CD8-positive, alpha-beta memory T cell (primary cell): Measurements from ENCODE around the gene ZFP92. TPM values are rescaled to one million over a fixed set of nuclear protein-coding genes. Genes with fewer than 3 reads are reported as not detected.

ENCODE experiments used
- CTCF ChIA-PET: fragments of 350-600 bp; sonication (Branson Sonifier 250); formaldehyde crosslinking; loops from one replicate; lab custom pipeline; 2021; ENCODE audit warnings: antibody characterized with exemption; lab: Charles Lee
- POLR2A ChIA-PET: fragments of 350-600 bp; sonication (Branson Sonifier 250); formaldehyde crosslinking; loops from one replicate; lab custom pipeline; 2021; ENCODE audit warnings: antibody characterized with exemption; lab: Charles Lee
- DNase-seq, 5 donors: peaks; one replicate each; pipeline versions ENCODE4 v3.0.0 to v3.0.0-alpha.2; 2020 to 2022; ENCODE audit warnings: mixed read lengths in 1 of 5
- H3K27ac ChIP-seq: one replicate; pipeline ENCODE4 v1.7.0; 2013; ENCODE audit warnings: low read depth, mild to moderate bottlenecking, low read length, moderate library complexity
- H3K27me3 ChIP-seq: 2 replicates; pipeline ENCODE4 v1.7.0; 2013; ENCODE audit warnings: low read length, mild to moderate bottlenecking; ENCODE audit not compliant: insufficient read depth, poor library complexity, severe bottlenecking
- H3K36me3 ChIP-seq: 2 replicates; pipeline ENCODE4 v1.7.0; 2013; ENCODE audit warnings: mild to moderate bottlenecking, low read length, moderate library complexity; ENCODE audit not compliant: insufficient read depth
- H3K4me1 ChIP-seq: 2 replicates; pipeline ENCODE4 v1.7.0; 2013; ENCODE audit warnings: mild to moderate bottlenecking, low read length, moderate library complexity; ENCODE audit not compliant: insufficient read depth
- H3K4me3 ChIP-seq: 2 replicates; pipeline ENCODE4 v1.7.0; 2013; ENCODE audit warnings: mild to moderate bottlenecking, low read length
- H3K9me3 ChIP-seq: 2 replicates; pipeline ENCODE4 v1.7.0; 2013; ENCODE audit warnings: mild to moderate bottlenecking, low read length
- H3K27ac Mint-ChIP-seq, 8 donors: one replicate each; pipeline ENCODE4 v1.8.0; 2020 to 2021; ENCODE audit warnings: mixed read lengths in 8 of 8, mild to moderate bottlenecking in 6 of 8, inconsistent platforms in 3 of 8, moderate library complexity in 3 of 8
- H3K27me3 Mint-ChIP-seq, 2 donors: one replicate each; pipeline ENCODE4 v1.8.0; 2020 to 2021; ENCODE audit warnings: mixed read lengths in 2 of 2, mild to moderate bottlenecking in 1 of 2, moderate library complexity in 1 of 2
- H3K36me3 Mint-ChIP-seq, 3 donors: one replicate each; pipeline ENCODE4 v1.8.0; 2020 to 2021; ENCODE audit warnings: mixed read lengths in 3 of 3, inconsistent platforms in 1 of 3, mild to moderate bottlenecking in 1 of 3
- H3K4me1 Mint-ChIP-seq, 3 donors: one replicate each; pipeline ENCODE4 v1.8.0; 2020 to 2021; ENCODE audit warnings: mixed read lengths in 3 of 3, inconsistent platforms in 1 of 3, mild to moderate bottlenecking in 1 of 3
- H3K4me3 Mint-ChIP-seq, 7 donors: one replicate each; pipeline ENCODE4 v1.8.0; 2020 to 2021; ENCODE audit warnings: mixed read lengths in 7 of 7, mild to moderate bottlenecking in 6 of 7, moderate library complexity in 4 of 7, inconsistent platforms in 2 of 7
- H3K9me3 Mint-ChIP-seq, 5 donors: one replicate each; pipeline ENCODE4 v1.8.0; 2020 to 2022; ENCODE audit warnings: mixed read lengths in 5 of 5, mild to moderate bottlenecking in 3 of 5, moderate library complexity in 2 of 5, inconsistent platforms in 1 of 5
- polyA plus RNA-seq: library from polyadenylated mRNA; unstranded; fragments of 300-500 nt; fragmentation: Illumina TruSeq; gene quantifications from one replicate; pipeline ENCODE4 v1.2.3, GENCODE V29; 2021
- total RNA-seq, 2 experiments: library from RNA; stranded (reverse); gene quantifications; one replicate each; pipeline ENCODE4 v1.2.3, GENCODE V29; 2021

ZFP92 gene
- total and polyA plus RNA-seq, 3 experiments from 2014 or later: 0.41 to 1.9 (median 1.7) TPM

DNA sequence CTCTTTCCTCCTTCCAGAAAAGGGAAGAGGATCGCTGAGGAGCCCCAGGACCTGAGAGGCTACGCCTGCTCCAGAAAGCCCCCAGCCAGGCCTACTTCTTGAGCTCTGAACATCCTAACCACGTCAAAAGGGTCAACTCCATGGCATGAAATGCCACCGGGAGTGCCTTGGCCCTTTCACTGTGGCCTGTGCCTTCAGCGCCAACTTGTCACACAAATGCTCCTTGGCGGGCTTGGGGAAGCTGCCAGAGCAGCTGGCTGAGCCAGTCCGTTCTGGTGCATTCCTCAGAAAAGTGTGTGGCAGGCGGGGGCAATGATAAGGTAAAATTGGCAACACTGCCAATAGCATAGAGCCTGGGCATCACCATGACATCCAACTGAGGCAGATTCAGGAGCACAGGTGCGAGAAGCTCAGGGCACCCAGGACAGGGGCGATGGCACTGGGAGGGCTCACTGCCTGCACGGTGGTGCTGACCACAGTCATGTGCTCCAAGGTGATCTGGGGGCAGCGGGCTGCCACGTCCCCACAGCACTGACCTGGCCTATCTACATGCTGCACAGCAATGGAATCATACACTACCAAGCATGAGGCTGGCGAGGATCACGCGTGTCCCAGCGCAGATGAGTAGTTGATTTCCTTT, 46.7 kb downstream of the ZFP92 start:
- ChIA-PET POLR2A (no interaction called here), CTCF (interaction anchor here (1.0 kb wide), 1 partner anchor 49 kb away, joined by 3 read pairs; no protein-coding TSS in a partner anchor)
- Histone ChIP-seq H3K4me1 (no peaks in the 10 kb centered on the region), H3K27ac (no peak overlapping the region), H3K27me3 (no peaks in the 10 kb centered on the region), H3K4me3 (no peak overlapping the region), H3K9me3 (no peaks in the 10 kb centered on the region), H3K36me3 (no peaks in the 10 kb centered on the region)
- no peak overlapping the region for H3K4me3 Mint-ChIP-seq
- peaks cover 0 to 1% of the 10 kb centered on the region in 2 donors for H3K27me3 Mint-ChIP-seq
- H3K4me1 Mint-ChIP-seq: peaks cover 0 to 4% (median 0%) of the 10 kb centered on the region in 3 donors
- H3K9me3 Mint-ChIP-seq: no peaks in the 10 kb centered on the region
- H3K36me3 Mint-ChIP-seq: peaks cover 0 to 56% (median 3%) of the 10 kb centered on the region in 3 donors
- no peak for DNase-seq
- H3K27ac Mint-ChIP-seq: no peak overlapping the region

DNA sequence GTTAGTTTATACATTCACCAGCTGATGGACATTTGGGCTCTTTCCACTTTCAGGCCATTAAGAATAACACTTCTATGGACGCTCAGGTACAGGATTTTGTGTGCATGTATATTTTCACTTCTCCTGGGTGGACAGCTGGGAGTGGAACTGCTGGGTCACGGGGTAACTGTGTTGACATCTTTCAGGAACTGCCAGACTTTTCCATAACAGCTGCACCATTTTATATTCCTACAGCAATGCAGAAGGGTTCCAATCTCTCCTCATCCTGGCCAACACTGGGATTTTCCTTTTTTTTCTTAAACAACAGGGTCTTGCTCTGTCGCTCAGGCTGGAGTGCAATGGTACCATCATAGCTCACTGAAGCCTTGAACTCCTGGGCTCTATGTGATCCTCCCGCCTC, 47.2 kb downstream of the ZFP92 start:
- Histone ChIP-seq H3K36me3 (no peaks in the 10 kb centered on the region), H3K4me1 (no peaks in the 10 kb centered on the region), H3K4me3 (no peak overlapping the region), H3K9me3 (no peaks in the 10 kb centered on the region), H3K27me3 (no peaks in the 10 kb centered on the region), H3K27ac (no peak overlapping the region)
- Mint-ChIP-seq H3K4me3 (no peak overlapping the region), H3K9me3 (no peaks in the 10 kb centered on the region), H3K27me3 (peaks cover 0 to 1% of the 10 kb centered on the region in 2 donors), H3K36me3 (peaks cover 0 to 57% (median 3%) of the 10 kb centered on the region in 3 donors), H3K27ac (no peak overlapping the region), H3K4me1 (peaks cover 0 to 4% (median 0%) of the 10 kb centered on the region in 3 donors)
- CTCF ChIA-PET: interaction anchor here (1.0 kb wide), 1 partner anchor 49 kb away, joined by 3 read pairs; no protein-coding TSS in a partner anchor
- DNase-seq: no peak
- POLR2A ChIA-PET: no interaction called here

DNA sequence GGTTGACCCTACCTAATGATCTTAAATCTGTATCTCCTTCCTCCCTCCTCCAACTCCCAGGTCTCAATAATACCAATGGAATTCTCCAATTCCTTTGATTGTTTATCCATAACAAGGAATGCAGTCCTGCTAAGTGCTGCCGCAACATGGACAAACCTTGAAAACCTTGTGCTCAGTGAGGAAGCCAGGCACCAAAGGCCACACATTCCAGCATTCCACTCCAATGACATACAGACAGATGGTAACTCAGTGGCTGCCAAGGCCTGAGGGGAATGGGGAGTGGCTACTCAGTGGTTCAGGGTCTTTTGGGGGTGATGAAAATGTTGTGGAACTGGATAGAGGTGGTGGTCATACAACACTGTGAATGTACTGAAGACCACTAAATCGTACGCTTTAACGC, 48.7 kb downstream of the ZFP92 start:
- H3K36me3 ChIP-seq: no peaks in the 10 kb centered on the region
- H3K4me1 Mint-ChIP-seq: peaks cover 0 to 4% (median 0%) of the 10 kb centered on the region in 3 donors
- DNase-seq: no peak
- H3K4me3 ChIP-seq: no peak overlapping the region
- no peaks in the 10 kb centered on the region for H3K9me3 Mint-ChIP-seq
- H3K27me3 ChIP-seq: no peaks in the 10 kb centered on the region
- ChIA-PET CTCF (interaction anchor here (2.5 kb wide), 1 partner anchor 46 kb away, joined by 16 read pairs; no protein-coding TSS in a partner anchor), POLR2A (no interaction called here)
- H3K4me1 ChIP-seq: no peaks in the 10 kb centered on the region
- H3K9me3 ChIP-seq: no peaks in the 10 kb centered on the region
- H3K27ac Mint-ChIP-seq: peak overlapping the region in 2 of 8 donors; percentile 12 to 75
- no peak overlapping the region for H3K27ac ChIP-seq
- H3K4me3 Mint-ChIP-seq: no peak overlapping the region
- H3K27me3 Mint-ChIP-seq: peaks cover 0 to 3% of the 10 kb centered on the region in 2 donors
- peaks cover 0 to 64% (median 3%) of the 10 kb centered on the region in 3 donors for H3K36me3 Mint-ChIP-seq

DNA sequence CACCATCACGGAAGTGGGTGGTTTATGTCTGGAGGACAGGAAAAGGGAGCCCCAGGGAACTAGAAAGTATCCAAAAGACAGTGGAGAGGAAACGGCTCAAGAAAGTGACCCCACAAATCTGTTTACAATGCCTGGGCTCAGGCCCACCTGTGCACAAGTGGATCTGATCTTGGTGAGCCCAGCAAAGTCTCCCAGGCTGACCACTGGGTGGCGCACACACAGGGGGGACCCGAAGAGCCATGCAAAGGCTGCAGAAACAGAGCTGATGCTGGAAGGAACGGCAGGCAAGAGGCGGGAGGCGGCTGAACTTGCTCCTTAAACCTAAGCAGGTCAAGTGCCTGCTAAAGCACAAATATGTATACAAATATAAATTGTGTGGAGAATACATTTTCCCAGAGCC, 49.6 kb downstream of the ZFP92 start:
- H3K9me3 ChIP-seq: no peaks in the 10 kb centered on the region
- H3K9me3 Mint-ChIP-seq: no peaks in the 10 kb centered on the region
- DNase-seq: peak; percentile 6 to 57 (median 25)
- H3K27me3 ChIP-seq: no peaks in the 10 kb centered on the region
- no peak overlapping the region for H3K4me3 ChIP-seq
- H3K4me1 Mint-ChIP-seq: peaks cover 0 to 4% (median 0%) of the 10 kb centered on the region in 3 donors
- peaks cover 0 to 60% (median 3%) of the 10 kb centered on the region in 3 donors for H3K36me3 Mint-ChIP-seq
- H3K4me3 Mint-ChIP-seq: no peak overlapping the region
- ChIA-PET POLR2A (no interaction called here), CTCF (interaction anchor here (1.1 to 2.5 kb wide), 2 partner anchors 9 to 46 kb away, joined by 3 to 16 read pairs; no protein-coding TSS in a partner anchor)
- no peaks in the 10 kb centered on the region for H3K36me3 ChIP-seq
- no peak overlapping the region for H3K27ac ChIP-seq
- no peaks in the 10 kb centered on the region for H3K4me1 ChIP-seq
- H3K27me3 Mint-ChIP-seq: peaks cover 0 to 3% of the 10 kb centered on the region in 2 donors
- H3K27ac Mint-ChIP-seq: no peak overlapping the region

Other genes starting within 250 kb of the ZFP92 start
- not detected for gene MAGEA1, start 232.2 kb upstream of the ZFP92 start, total RNA-seq
- gene MAGEA1, start 232.2 kb upstream of the ZFP92 start, polyA plus RNA-seq: not detected
- gene PNMA6F, start 89.7 kb upstream of the ZFP92 start, total RNA-seq: not detected
- gene PNMA6F, start 89.7 kb upstream of the ZFP92 start, polyA plus RNA-seq: not detected
- 10 to 100 TPM in 1 of 2 experiments, 1 to 10 TPM in 1; 9.2 to 10.1 TPM for gene ZNF275, start 77.3 kb upstream of the ZFP92 start, total RNA-seq
- gene ZNF275, start 77.3 kb upstream of the ZFP92 start, polyA plus RNA-seq: 5.4 TPM
- not detected for gene PNMA6E, start 10.1 kb upstream of the ZFP92 start, total RNA-seq
- gene PNMA6E, start 10.1 kb upstream of the ZFP92 start, polyA plus RNA-seq: not detected
- 1 to 10 TPM; 1.9 to 2.3 TPM for gene TREX2, start 34.6 kb downstream of the ZFP92 start, total RNA-seq
- gene TREX2, start 34.6 kb downstream of the ZFP92 start, polyA plus RNA-seq: 0.77 TPM
- gene HAUS7, start 59.1 kb downstream of the ZFP92 start, total RNA-seq: 10 to 100 TPM; 70.2 to 73.8 TPM
- 29.9 TPM for gene HAUS7, start 59.1 kb downstream of the ZFP92 start, polyA plus RNA-seq
- gene BGN, start 83.5 kb downstream of the ZFP92 start, total RNA-seq: not detected
- gene BGN, start 83.5 kb downstream of the ZFP92 start, polyA plus RNA-seq: not detected
- gene ATP2B3, start 106.2 kb downstream of the ZFP92 start, total RNA-seq: not detected
- not detected for gene ATP2B3, start 106.2 kb downstream of the ZFP92 start, polyA plus RNA-seq
- gene CCNQ, start 187.7 kb downstream of the ZFP92 start, total RNA-seq: 10 to 100 TPM; 36.2 to 38.3 TPM
- 36.9 TPM for gene CCNQ, start 187.7 kb downstream of the ZFP92 start, polyA plus RNA-seq
- gene DUSP9, start 235.7 kb downstream of the ZFP92 start, total RNA-seq: under 1 TPM; 0.09 to 0.15 TPM
- gene DUSP9, start 235.7 kb downstream of the ZFP92 start, polyA plus RNA-seq: 0.08 TPM